ENCODE results near the gene HS6ST1.

DNA sequence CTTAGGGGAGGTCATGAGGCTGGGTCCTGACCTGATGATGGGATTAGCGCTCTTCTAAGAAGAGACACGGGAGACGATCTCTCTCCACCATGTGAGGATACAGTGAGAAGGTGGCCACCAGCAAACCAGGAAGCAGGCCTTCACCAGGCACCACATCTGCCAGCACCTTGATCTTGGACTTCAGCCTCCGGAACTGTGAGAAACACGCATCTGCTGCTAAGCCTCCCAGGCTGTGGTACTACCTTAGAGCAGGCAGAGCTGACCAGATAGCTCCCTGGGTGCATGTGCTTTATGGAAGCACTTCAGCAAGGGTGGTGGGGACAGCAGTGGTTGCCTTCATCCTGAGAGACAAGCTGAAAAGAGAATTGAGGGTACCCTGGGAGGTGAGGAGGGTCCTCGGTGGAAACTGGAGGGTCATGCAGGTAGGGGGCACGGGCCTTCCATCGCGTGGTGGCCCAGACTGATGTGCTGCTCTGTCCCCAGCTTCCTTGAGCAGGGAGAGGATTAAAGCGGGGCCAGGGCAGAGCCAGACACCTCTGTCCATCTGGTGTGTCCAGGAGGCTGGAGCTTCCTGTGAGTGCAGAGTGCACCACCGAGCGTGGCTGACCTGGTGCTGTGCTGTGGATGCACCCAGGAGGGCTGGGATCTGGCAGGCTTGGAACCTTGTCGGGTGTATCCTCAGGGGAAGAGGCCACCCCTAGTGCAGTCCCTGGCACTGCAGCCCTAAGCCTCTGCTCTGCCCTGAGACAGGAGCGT lies 42.9 kb upstream of the HS6ST1 start:
- TF ChIP-seq, protein P1, sequence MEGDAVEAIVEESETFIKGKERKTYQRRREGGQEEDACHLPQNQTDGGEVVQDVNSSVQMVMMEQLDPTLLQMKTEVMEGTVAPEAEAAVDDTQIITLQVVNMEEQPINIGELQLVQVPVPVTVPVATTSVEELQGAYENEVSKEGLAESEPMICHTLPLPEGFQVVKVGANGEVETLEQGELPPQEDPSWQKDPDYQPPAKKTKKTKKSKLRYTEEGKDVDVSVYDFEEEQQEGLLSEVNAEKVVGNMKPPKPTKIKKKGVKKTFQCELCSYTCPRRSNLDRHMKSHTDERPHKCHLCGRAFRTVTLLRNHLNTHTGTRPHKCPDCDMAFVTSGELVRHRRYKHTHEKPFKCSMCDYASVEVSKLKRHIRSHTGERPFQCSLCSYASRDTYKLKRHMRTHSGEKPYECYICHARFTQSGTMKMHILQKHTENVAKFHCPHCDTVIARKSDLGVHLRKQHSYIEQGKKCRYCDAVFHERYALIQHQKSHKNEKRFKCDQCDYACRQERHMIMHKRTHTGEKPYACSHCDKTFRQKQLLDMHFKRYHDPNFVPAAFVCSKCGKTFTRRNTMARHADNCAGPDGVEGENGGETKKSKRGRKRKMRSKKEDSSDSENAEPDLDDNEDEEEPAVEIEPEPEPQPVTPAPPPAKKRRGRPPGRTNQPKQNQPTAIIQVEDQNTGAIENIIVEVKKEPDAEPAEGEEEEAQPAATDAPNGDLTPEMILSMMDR (conservative IDR thresholded peaks at IDR 0.05; ENCODE audit: low read length), result no peak
- no peak for TF ChIP-seq EZH2phosphoT487 (IDR thresholded peaks at IDR 0.05; ENCODE audit: borderline replicate concordance, low read depth, low read length)
